H1 (cell line): ENCODE measurements around the gene WDFY1. TPM values are rescaled to one million over a fixed set of nuclear protein-coding genes. Genes with fewer than 3 reads are reported as not detected.

ENCODE experiments used
- EP300 ChIP-seq, 2 experiments: IDR thresholded peaks; 1 replicate in 1 of 2; 2 replicates in 1 of 2; pipeline ENCODE4 v1.6.1; 2011 to 2012; ENCODE audit warnings: low read depth in 2 of 2, low read length in 2 of 2, mild to moderate bottlenecking in 2 of 2, borderline replicate concordance in 1 of 2, inconsistent platforms in 1 of 2, moderate library complexity in 1 of 2
- JUND ChIP-seq: IDR thresholded peaks from 2 replicates; pipeline ENCODE4 v1.6.1; 2011; ENCODE audit warnings: mild to moderate bottlenecking, improper control_type of control experiment, low read length
- KDM5A ChIP-seq: fragments of 200-600 bp; IDR thresholded peaks from 2 replicates; pipeline ENCODE4 v1.7.1; 2012; ENCODE audit warnings: mild to moderate bottlenecking, low read length, inconsistent platforms, mixed read lengths
- RAD21 ChIP-seq, 2 experiments: IDR thresholded peaks in 1 of 2; conservative IDR thresholded peaks in 1 of 2; 2 replicates each; pipeline ENCODE4 v1.6.1; 2011; ENCODE audit warnings: low read depth in 2 of 2, low read length in 2 of 2, improper control_type of control experiment in 1 of 2, inconsistent platforms in 1 of 2, mild to moderate bottlenecking in 1 of 2, moderate library complexity in 1 of 2
- SIN3A ChIP-seq, 2 experiments: IDR thresholded peaks in 1 of 2; conservative IDR thresholded peaks in 1 of 2; 2 replicates each; pipeline ENCODE4 v1.6.1; 2011 to 2012; ENCODE audit warnings: low read length in 2 of 2, improper control_type of control experiment in 1 of 2, low read depth in 1 of 2, mild to moderate bottlenecking in 1 of 2
- SP1 ChIP-seq: IDR thresholded peaks from 2 replicates; pipeline ENCODE4 v1.6.1; 2011; ENCODE audit warnings: low read depth, low read length
- SRF ChIP-seq: IDR thresholded peaks from 2 replicates; pipeline ENCODE4 v1.6.1; 2011; ENCODE audit warnings: mild to moderate bottlenecking, low read depth, low read length, moderate library complexity
- TBP ChIP-seq: IDR thresholded peaks from 2 replicates; pipeline ENCODE4 v1.6.1; 2011; ENCODE audit warnings: low read depth, low read length, improper control_type of control experiment
- ZNF274 ChIP-seq: IDR thresholded peaks from 2 replicates; pipeline ENCODE4 v1.7.0; 2012; ENCODE audit warnings: low read length, borderline replicate concordance; ENCODE audit errors: extremely low read depth
- polyA plus RNA-seq, 7 experiments: library from polyadenylated mRNA; depleted of rRNA in 3 of 7; stranded (reverse) in 5 of 7; unstranded in 2 of 7; fragments of >200 nt in 5 of 7; fragments of 200-250 nt in 2 of 7; gene quantifications; 1 replicate in 5 of 7; 2 replicates in 1 of 7; 4 replicates in 1 of 7; pipeline versions ENCODE4 v1.2.1 to v1.2.3, GENCODE V29; 2011 to 2013; ENCODE audit warnings: missing spikeins in 2 of 7, mixed read lengths in 2 of 7
- total RNA-seq: library from RNA; stranded (reverse); fragmentation: NEBNext Ultra II Directional; extraction: Animal tissue kit (Norgen Biotek cat#: 25700); gene quantifications from 2 replicates; pipeline ENCODE4 v1.2.1, GENCODE V29; 2021
- TF ChIP-seq, protein P1 (sequence below): fragments of 300-600 bp; sonication (generic); IDR thresholded peaks from 2 replicates; pipeline ENCODE4 v1.7.1; 2012; ENCODE audit warnings: low read length, moderate library complexity, mild to moderate bottlenecking, inconsistent platforms; ENCODE audit not compliant: insufficient replicate concordance

The WDFY1 gene
- total and polyA plus RNA-seq, 2 of the 8 experiments (the other 6 are each of a cell fraction or from before 2014, with no cell fraction given): 68.4 to 94.7 TPM

DNA sequence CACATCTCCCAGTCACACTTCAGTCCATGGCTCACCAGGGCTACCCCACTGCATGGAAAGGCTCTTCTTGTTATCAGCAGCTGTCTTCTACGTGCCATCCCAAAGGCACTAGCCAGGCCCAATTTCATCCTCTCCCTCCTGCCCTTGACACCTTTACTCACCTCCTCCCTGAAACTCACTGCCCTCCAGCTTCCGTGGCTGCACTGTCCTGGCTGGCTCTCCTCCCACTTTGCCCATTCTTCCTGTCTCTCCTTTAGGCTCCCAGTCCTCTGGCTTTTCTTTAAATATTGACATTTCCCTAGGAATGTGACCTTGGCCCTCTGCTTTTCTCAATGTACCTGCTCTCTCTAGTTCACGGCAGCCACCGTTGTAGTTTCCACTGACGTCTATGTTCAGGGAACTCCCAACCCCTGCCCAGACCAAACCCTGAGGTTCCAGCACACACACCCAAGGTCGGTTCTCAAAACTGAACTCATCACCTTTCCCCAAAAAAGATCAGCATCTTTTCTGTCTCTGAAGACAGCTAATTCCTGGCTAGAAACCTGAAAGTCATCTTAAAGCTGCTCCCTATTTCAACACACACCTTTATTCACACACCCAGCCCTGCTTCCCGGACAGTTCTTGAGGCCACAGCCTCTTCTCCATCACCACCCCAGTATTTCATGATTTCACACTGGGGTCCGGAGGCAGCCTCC, 36.7 kb downstream of the WDFY1 start (continued):
- TF ChIP-seq KDM5A (no peak), SRF (no peak), SP1 (no peak), ZNF274 (no peak), EP300 (IDR thresholded peaks at IDR 0.05; ENCODE audit: borderline replicate concordance in 1 of 2, low read depth in 2 of 2, low read length in 2 of 2) (no peak), TBP (no peak), SIN3A (conservative IDR thresholded peaks at IDR 0.05 in 1 of 2, IDR thresholded peaks at IDR 0.05 in 1 of 2; ENCODE audit: low read depth in 1 of 2, low read length in 2 of 2) (no peak), RAD21 (IDR thresholded peaks at IDR 0.05 in 1 of 2, conservative IDR thresholded peaks at IDR 0.05 in 1 of 2; ENCODE audit: low read depth in 2 of 2, low read length in 2 of 2) (no peak), JUND (no peak)
- TF ChIP-seq, protein P1, sequence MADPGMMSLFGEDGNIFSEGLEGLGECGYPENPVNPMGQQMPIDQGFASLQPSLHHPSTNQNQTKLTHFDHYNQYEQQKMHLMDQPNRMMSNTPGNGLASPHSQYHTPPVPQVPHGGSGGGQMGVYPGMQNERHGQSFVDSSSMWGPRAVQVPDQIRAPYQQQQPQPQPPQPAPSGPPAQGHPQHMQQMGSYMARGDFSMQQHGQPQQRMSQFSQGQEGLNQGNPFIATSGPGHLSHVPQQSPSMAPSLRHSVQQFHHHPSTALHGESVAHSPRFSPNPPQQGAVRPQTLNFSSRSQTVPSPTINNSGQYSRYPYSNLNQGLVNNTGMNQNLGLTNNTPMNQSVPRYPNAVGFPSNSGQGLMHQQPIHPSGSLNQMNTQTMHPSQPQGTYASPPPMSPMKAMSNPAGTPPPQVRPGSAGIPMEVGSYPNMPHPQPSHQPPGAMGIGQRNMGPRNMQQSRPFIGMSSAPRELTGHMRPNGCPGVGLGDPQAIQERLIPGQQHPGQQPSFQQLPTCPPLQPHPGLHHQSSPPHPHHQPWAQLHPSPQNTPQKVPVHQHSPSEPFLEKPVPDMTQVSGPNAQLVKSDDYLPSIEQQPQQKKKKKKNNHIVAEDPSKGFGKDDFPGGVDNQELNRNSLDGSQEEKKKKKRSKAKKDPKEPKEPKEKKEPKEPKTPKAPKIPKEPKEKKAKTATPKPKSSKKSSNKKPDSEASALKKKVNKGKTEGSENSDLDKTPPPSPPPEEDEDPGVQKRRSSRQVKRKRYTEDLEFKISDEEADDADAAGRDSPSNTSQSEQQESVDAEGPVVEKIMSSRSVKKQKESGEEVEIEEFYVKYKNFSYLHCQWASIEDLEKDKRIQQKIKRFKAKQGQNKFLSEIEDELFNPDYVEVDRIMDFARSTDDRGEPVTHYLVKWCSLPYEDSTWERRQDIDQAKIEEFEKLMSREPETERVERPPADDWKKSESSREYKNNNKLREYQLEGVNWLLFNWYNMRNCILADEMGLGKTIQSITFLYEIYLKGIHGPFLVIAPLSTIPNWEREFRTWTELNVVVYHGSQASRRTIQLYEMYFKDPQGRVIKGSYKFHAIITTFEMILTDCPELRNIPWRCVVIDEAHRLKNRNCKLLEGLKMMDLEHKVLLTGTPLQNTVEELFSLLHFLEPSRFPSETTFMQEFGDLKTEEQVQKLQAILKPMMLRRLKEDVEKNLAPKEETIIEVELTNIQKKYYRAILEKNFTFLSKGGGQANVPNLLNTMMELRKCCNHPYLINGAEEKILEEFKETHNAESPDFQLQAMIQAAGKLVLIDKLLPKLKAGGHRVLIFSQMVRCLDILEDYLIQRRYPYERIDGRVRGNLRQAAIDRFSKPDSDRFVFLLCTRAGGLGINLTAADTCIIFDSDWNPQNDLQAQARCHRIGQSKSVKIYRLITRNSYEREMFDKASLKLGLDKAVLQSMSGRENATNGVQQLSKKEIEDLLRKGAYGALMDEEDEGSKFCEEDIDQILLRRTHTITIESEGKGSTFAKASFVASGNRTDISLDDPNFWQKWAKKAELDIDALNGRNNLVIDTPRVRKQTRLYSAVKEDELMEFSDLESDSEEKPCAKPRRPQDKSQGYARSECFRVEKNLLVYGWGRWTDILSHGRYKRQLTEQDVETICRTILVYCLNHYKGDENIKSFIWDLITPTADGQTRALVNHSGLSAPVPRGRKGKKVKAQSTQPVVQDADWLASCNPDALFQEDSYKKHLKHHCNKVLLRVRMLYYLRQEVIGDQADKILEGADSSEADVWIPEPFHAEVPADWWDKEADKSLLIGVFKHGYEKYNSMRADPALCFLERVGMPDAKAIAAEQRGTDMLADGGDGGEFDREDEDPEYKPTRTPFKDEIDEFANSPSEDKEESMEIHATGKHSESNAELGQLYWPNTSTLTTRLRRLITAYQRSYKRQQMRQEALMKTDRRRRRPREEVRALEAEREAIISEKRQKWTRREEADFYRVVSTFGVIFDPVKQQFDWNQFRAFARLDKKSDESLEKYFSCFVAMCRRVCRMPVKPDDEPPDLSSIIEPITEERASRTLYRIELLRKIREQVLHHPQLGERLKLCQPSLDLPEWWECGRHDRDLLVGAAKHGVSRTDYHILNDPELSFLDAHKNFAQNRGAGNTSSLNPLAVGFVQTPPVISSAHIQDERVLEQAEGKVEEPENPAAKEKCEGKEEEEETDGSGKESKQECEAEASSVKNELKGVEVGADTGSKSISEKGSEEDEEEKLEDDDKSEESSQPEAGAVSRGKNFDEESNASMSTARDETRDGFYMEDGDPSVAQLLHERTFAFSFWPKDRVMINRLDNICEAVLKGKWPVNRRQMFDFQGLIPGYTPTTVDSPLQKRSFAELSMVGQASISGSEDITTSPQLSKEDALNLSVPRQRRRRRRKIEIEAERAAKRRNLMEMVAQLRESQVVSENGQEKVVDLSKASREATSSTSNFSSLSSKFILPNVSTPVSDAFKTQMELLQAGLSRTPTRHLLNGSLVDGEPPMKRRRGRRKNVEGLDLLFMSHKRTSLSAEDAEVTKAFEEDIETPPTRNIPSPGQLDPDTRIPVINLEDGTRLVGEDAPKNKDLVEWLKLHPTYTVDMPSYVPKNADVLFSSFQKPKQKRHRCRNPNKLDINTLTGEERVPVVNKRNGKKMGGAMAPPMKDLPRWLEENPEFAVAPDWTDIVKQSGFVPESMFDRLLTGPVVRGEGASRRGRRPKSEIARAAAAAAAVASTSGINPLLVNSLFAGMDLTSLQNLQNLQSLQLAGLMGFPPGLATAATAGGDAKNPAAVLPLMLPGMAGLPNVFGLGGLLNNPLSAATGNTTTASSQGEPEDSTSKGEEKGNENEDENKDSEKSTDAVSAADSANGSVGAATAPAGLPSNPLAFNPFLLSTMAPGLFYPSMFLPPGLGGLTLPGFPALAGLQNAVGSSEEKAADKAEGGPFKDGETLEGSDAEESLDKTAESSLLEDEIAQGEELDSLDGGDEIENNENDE: no peak
